Measurements from ENCODE around the gene TRIM39.

DNA sequence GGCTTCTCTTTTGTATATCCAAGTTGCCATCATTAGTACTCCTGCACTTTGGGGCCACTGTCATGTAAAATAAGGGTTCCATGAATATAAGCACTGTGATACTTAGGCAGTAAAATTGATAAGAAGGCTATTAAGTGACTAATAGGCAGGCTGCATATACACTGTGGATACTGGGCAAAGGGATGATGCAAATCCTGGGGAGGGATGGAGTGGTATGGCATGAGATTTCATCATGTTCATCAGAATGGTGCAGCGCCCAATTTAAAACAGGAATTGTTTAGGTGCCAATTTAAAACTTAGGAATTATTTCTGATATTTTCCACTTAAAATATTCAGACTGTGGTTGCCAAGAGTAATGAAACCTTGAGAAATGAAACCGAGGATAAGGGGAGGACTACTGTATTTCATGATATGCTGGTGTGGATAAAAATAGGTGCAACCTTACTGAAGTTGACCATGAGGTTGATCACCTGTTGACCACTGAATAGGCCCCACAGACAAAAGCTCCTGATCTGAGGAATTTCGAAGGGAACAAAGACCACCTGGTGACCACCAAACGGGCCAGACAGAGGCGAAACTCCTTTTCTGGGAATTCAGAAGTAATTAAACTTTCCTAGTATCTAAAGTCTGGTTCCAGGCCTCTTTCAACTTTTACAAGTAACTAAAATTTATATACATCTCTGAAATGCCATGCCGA, 4.9 kb upstream of the TRIM39 start:
- TF ChIP-seq, protein P1, sequence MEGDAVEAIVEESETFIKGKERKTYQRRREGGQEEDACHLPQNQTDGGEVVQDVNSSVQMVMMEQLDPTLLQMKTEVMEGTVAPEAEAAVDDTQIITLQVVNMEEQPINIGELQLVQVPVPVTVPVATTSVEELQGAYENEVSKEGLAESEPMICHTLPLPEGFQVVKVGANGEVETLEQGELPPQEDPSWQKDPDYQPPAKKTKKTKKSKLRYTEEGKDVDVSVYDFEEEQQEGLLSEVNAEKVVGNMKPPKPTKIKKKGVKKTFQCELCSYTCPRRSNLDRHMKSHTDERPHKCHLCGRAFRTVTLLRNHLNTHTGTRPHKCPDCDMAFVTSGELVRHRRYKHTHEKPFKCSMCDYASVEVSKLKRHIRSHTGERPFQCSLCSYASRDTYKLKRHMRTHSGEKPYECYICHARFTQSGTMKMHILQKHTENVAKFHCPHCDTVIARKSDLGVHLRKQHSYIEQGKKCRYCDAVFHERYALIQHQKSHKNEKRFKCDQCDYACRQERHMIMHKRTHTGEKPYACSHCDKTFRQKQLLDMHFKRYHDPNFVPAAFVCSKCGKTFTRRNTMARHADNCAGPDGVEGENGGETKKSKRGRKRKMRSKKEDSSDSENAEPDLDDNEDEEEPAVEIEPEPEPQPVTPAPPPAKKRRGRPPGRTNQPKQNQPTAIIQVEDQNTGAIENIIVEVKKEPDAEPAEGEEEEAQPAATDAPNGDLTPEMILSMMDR (IDR thresholded peaks at IDR 0.05) = no peak
- no peak for TF ChIP-seq EZH2 (IDR thresholded peaks at IDR 0.05; ENCODE audit: borderline replicate concordance, insufficient read depth, low read depth, low read length, poor library complexity, severe bottlenecking)
